HG02798 (cell line): Measurements from ENCODE around the gene APBA2.

ENCODE experiments used
- ATAC-seq: cut with Tn5 transposase; IDR thresholded peaks from one replicate; pipeline ENCODE4 v1.9.1; 2021; ENCODE audit warnings: mild to moderate bottlenecking; ENCODE audit not compliant: unreplicated experiment, poor library complexity

The APBA2 gene

DNA sequence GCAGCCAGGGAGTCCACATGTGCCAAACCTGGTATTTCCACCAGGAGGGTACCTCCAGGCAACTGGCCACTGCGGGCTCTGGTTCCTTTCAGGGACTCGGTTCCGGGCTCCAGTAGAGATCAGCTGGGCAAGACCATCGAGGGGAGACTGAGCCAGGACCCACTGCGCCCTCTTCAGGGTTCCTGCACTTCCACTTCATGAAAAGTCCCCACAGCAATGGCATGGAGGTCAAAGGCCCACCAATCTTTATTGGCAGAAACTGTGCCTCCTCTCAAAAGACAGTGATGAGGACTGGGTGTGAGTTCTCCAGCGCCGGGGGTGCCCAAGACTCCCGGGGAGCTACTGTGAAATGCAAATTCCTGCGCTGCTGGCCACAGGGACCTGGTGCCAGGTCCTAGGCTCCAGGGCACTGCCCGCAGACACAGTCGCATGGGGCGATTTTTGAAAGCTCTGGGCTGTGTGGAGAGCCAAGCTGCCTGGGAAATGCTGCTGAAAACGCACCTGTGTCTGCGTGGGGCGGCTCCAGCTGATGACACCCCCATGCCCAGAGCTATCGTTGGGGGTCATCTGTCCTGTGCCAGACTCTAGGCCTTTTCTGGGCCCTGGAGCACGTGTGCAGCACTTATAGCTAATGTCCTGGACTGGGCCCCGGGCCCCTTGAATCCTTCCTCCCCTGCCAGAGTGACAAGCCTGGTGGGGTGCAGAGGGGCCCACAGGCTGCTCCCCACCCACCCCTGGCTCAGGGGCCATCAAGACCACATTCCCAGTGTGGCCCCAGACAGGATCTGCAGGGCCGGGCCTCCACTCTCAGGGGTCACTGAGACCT is 239.8 kb downstream of the APBA2 start:
- no peak for ATAC-seq

DNA sequence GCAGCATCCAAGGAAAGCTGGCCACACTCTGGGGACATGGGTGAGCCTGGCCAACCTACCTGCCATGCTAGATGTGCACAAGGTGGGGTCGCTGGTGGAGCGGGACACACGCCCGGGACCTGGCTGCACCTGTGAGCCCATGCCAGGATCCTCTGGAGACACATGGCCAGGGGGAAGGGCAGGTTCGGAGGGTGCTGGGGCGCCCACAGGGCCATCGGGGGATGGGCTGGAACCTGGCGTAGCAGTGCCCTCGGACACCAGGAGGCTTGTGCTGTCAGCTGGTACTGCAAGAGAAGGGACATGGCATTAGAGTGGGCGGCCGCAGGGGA is 240.4 kb downstream of the APBA2 start:
- ATAC-seq, result no peak

DNA sequence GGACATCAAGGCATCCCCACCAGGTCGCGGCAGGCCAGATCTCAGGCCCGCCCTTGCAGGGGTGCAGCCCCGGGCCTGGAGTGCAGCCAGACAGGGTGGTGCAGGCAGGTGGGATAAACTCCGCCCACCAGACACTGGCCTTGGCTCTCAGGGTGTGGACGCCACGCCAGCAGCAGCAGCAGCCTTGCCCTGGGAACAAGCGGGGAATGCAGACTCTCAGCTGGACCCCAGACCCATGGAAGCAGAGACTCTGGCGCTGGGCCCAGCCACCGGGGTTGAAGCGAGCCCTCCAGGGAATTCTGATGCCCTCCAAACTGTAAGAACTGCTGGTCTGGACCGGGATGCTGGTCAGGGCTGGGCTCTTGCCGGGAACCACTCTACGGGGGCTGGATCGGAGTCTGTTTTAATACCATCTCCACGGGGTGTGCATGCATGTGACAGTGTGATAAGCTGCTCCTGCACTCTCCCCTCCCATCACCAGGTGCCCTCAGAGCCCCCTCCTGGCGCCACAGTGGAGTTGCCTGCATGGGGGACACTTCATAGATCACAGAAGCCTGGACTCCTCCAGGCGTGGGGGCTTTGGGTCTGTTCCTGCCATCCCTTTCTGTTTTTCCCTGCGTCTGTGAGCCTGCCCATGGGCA is 241.2 kb downstream of the APBA2 start:
- ATAC-seq, result no peak

DNA sequence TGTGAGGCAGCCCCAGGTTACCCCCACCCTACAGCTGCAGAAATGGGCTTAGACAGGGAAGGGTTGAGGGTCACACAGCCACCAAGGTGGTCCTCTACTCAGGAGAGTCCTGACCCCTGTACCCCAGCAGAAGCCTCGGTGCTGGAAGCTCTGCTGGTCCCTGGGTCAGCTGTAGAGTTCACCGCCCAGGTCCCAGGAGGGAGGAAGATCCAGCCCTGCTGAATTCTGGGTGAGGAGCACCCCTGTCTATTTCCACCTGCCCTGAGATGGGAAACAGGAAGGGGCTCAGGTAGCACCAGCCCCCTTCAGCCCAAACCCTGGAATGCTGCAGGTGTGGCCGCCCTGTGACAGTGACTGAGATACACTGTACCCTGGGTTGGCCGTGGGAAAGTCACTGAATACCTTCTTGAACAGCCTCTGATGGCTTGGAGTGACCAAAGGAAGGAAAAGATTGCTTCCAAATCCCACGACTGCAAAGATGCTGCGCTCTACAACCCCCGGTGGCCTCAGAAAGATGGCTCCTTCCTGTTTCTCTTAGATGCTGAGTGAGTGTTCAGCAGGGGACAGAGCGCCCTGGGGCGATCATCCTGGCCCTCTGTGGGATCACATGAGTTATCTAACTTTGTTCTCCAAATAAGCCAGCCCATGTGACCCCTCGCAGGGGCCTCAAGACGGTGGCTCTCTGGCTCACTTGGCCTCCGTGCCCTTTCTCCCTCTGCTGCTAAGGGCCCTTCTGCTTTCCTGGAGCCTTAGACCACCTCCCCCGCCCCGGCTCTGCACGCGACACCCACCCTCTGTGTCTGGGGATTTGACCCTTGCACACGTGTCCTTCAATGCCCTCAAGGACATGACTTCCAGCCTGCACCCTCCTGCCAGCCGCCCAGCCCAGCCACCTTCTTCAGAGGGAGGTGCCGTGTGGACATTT is 242.0 kb downstream of the APBA2 start:
- no peak for ATAC-seq

DNA sequence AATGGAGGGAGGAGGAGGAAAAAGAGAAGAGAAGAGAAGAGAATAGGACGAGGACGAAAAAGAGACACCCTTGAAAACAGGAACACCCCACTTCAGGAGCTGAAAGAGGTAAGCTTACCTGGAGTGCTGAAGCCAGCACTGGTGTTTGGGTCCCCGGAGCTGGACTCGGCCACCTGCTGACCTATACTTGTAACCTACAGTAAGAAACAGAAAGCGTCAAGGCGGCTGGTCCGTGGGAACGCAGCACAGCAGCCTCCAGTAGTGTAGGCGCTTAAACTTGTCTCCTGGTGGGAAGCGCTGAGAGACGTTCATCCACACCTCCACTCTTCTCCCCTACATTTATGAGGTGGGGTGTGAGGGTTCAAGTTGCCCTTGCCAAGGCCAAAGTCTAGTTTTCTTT is 242.9 kb downstream of the APBA2 start:
- no peak for ATAC-seq

DNA sequence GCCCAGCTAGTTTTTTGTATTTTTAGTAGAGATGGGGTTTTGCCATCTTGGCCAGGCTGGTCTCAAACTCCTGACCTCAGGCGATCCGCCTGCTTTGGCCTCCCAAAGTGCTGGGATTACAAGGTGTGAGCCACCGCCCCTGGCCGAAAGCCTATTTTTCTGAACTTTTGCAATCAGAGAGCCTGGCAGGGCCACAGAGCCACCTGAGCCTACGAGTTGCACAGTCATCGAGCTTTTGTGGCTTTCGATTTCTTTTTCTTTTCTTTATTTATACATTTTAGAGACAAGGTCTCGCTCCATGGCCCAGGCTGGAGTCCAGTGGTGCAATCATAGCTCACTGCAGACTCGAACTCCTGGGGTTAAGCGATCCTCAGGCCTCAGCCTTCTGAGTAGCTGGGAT is 243.4 kb downstream of the APBA2 start:
- no peak for ATAC-seq

DNA sequence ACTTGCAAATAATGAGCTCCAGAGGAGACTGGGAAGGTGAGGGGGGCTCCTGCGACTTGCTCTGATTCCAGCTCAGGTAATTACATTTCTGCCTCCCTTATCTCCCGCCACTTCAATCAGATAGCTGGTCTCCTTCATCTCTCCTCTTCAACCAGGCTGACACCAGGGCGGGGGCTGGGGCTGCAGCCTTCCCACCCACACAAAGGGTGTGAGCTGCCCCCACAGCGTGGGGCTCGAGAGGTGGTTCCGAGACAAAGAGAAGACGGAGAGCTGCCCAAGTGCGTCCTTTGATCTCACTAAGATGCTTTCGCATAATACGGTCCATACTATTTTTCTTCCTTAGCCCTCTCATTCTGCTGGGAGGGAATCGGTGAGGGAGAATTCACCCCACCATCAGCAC is 244.2 kb downstream of the APBA2 start:
- no peak for ATAC-seq

DNA sequence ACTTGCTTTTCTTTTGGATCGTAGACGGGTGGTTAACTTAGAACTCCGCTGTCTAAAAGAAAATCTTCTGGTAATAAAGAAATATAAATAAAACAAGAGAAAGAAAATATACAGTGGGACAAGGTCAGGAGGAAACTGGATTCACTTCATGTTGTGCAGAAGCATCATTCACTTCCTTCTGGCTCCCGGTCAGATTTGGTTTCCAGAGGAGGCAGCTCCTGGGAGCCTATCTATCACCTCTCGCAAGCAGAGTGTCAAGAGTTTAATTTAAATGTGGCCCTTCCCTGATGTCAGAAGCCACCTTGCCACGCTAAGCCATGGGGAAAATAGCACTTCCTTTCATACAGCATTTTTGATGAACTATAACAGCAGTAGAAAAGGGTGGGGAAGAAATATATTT is 244.7 kb downstream of the APBA2 start:
- no peak for ATAC-seq

DNA sequence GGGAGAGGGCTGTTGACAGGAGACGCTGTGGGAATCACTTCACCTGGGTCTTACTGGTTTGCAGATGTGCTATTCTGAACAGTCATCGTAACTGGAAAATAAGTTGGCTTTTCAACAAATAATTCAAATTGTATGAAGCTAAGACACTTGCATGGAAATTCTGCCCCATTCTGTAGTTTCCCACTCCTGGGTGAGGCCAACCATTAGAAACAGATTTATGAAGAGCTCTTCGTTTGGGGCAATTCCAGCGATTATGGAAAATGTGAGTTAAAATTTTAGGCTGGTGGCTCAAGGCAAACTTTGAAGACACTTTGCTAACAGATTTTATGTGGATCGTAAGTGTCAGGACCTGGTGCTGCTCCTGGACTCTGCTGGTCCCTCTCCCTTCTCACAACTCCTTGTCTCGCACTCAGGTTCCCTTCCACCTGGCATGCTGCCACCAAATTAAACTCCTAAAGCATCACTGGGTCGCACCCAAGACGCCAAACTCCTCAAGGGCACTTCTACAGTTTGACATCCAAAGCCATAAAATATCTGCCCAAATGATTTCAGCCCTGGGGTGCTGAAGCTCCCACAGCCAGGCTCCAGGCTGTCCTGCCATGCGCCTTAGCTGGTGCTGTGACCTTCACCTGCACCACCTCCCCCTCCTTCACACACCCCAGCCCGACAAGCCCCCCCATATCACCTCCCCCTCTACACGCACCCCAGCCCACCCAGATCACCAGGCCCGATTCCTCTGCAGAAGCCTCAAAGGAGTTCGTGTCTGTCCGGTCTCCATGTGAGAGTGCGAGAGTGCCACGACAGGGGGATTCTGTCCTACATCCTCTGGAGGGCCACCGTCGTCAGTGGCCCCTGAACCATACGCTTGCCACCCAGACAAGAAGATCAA is 245.4 kb downstream of the APBA2 start:
- no peak for ATAC-seq

DNA sequence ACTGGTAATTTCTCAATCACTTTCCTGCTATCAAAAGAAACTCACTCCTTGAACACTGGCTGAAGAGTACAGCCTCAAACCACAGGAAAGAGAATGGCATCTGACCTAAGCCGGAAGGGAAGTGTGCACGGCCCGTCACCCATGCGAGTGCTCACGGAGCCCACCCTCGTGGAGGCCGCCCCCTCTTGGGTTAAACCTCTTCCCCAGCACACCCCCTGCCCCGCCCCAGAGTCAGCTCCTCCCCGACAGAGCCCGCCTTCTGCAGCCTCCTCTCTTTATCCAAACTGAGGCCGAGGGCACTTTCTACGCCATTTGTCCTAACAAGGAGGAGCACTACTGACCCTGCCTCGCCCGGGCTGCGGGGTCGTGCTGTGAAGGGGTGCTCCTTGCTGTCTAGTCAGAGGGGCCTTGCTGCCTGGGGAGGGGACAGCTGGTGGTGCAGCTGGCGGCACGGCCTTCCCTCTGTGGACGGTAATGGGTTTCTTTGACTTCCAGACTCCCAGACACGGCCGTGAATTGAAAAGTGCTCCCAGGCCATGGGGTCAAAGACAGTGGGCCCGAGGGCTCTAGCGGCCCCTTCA is 246.2 kb downstream of the APBA2 start:
- ATAC-seq, result no peak

DNA sequence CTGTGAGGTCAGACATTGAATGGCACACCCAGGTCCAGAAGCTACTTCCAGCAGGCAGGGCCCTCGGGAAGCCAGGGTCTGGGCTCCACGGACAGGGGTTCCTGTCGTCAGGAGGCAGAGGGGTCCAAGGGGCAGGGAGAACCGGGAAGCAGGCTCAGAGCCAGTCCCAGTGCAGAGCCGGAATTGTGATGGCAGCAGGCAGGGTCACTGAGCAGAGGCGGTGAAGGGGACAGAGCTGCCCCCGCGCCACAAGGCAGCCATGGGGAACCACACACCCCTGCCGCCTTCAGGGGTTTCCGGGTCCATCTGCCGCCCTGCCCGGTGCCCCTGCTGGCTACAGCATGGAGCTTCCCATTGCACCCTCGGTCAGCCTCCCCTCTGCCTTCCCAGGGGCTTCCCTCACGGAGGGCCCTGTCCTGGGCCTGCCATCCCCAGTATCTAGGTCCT is 247.0 kb downstream of the APBA2 start:
- no peak for ATAC-seq

DNA sequence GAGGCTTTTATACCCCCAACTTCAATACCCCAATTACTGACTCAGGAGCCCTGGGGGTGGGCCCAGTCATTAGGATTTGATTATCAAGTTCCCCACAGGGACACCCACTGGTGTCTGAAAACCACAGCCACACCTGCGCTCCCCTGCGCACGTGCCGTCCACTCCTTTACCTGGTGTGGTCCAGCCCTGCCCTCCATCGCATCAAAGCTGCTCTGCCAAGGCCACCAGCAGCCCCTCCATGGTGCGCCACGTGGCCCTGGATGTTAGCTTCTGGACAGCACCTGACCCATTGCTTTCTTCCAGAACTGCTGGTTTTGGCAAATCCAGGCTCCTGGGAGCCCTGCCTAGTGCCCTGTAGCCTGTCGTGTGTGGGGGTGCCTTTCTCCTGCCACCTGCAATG is 247.5 kb downstream of the APBA2 start:
- ATAC-seq, result no peak

DNA sequence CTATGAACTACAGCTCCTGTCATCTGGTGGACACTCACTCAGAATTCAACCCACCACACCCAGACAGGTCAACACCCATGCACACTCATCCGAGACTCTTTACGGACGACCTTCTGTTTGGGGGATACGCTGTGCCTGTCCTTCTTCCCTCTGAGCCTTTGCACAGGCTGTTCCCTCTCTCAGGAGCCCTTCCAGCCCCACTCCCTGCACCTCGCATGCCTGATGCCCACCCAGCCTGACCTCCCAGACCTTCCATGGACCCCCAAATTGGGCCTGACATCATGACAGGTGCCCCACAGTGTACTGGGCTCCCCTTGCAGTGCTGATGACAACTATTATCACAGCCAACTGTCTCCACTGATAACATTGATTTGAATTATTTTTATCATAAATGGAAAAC is 248.0 kb downstream of the APBA2 start:
- no peak for ATAC-seq

DNA sequence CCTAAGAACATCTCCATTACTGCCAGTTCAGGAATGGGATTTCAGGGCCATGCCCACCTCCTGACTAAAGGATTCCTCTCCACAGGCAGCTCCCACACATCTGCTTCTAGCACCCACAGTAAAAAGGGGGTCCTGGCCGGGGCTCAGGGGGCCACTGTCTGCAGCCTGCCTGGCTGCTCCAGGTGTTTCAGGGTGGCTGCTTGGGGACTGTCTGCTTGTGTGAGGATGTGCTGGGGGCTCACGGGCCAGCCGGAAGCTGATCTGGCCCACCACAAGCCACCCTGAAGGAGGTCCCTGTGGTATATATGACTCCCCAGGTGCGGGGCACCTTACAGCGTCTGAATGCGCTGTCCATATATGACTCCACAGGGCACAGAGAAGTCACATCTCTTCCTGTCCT is 248.5 kb downstream of the APBA2 start:
- ATAC-seq, result no peak

DNA sequence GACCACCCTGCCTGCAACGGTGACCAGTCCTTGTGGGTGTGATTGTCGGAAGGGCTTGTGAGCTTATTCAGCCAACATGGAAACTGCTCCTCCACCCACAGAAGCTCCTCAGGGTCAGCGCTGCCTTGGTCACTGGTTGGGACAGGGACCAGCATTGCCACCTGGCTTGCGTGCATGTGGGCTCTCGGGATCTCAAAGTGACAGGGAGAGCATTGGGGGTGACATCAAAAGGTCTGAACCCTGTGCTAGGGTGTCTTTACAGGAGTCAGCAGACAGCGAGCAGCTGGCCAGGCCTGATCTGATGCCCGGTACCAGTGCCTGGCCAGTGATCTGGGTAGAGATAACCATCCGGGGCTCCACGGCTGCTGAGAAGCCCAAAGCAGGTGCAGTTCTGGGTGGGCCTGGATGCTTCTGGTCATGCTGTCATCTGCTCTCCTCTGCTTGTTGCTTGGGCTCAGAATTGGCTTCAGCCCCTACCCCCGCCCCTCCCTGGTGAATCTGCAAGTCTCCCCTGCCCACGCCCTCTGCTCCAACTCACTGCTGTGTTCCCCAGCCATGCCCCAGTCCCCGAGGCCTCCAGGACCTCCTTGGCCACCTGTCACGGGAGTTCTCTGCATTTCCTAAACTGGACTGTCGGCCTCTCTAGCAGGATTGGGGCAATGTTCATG is 249.0 kb downstream of the APBA2 start:
- ATAC-seq, result no peak

DNA sequence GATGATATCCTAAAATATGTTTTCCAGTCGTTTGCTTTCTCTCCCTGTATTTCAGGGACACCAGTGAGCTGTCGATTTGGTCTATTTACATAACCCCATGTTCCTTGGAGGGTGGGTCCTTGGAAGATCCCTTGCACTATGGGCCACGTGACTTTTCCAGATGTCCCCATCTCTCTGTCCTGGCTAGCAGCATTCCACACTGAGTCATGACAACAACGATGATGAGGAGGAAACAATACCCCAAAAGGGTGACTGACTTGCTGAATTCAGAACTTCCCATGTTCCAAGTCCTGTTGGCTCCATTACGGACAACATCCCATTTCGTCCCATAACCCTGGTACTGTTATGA is 249.5 kb downstream of the APBA2 start:
- ATAC-seq, result no peak

DNA sequence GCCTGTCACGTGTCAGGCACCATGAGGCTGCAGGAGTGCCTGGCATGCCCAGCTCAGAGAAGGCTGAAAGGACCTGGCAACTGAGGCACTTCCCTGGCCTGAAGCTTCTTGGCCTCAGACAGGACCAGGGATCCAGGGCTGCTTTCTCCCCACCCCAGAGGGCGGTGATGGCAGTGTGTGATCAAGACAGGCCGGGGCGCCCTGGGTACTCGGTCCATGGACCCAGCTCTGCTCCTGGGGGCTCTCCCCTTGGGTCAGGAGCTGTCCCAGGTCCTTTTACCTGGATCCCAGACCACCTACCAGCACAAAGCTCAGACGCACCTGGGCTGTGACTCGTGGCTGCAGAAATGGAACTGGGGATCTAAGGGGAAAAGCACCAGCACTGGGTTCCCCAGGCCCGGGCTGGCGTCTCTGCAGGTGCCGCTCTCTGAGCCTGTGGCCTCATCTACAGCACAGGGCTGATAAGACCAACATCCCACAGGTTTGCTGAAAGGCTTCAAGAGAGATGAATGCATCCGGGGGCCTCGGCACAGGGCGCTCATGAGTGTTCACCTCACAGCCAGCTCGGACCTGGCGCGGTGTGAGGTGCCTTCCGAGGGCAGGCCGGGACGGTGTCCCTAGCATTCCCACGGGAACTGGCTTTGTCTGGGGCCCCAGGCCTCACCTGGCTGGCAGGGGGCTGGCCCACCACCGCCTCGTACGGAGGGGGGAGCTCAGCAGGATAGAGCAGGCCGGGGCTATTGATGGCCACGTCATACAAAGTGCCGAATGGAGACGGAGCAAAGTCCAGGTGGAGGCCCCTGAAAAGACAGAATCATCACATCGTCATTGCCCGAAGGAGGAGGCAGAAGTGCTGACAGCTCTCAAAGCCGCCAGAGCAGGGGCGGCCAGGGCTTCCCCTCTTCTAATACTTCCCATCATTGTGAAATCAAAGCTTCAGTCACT is 250.2 kb downstream of the APBA2 start:
- ATAC-seq, result no peak

DNA sequence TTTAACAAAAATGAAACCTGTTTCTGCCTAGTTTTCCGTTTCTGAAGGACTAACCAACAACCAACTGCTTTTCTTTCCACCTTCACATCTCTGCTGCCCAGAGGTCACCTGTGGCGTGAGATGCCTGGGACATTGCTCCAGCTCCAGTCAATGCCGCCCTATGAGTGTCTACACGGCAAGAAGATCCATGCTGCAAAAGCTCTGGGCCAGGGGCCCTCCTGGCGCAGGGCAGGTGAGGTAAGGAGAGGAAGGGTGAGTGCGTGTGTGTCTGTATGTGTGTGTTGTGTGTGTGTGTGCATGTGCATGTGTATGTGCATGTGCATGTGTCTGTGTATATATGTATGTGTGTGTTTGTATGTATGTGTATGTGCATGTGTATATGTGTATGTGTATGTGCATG is 252.5 kb downstream of the APBA2 start:
- no peak for ATAC-seq
